Measurements from ENCODE around the gene PRMT7.
A peak's percentile ranks its signal among the peaks of the same experiment; 100 is the strongest.

The PRMT7 gene

DNA sequence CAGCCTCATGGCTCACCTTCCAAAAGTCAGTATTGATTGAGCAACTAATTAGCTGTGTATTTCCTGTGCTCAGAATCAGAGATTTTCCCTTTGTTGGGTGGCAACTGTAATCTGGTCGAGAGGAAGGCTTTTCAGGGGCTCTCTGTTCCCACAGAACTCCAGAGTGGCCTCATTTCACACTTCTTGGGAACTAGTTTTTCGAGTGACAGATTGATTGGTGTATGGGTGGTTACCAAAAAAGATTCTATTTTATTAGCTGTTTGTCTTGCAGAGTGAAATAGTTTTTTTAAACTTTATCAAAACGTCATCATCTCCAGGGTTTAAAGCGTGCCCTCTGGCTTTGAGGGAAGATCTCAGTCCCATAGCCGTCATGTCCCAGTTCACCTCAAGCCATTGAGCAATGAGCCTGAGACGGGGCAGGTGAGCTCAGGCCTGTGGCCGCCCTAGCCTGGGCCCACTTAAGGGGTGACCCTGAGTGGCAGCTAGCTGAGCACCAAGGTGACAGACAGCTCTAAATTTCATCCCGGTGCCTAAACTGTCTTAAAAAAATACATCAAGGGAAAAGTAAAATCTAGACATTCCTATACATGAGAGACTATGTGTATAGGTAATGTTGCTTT lies 84.5 kb downstream of the PRMT7 start:
- Histone ChIP-seq H3K4me2 (ENCODE audit: low read depth, low read length, poor library complexity, severe bottlenecking) (no peak overlapping the region), H3K9me3 (ENCODE audit: insufficient read depth, low read length) (no peaks in the 10 kb centered on the region), H3K27me3 (ENCODE audit: low read length) (no peaks in the 10 kb centered on the region), H4K20me1 (ENCODE audit: low read depth, low read length) (no peaks in the 10 kb centered on the region), H3K79me2 (ENCODE audit: insufficient read depth, low read length) (no peaks in the 10 kb centered on the region), H2AFZ (ENCODE audit: low read depth, low read length, severe bottlenecking) (no peak overlapping the region), H3K9me2 (replicated peaks; ENCODE audit: insufficient read depth, low read length) (no peaks in the 10 kb centered on the region), H3K36me3 (ENCODE audit: low read length) (no peaks in the 10 kb centered on the region), H3K9ac (ENCODE audit: low read length) (no peak overlapping the region), H3K27ac (ENCODE audit: low read depth, low read length) (no peak overlapping the region), H3K4me3 (ENCODE audit: insufficient read depth, low read length, poor library complexity, severe bottlenecking) (no peak overlapping the region), H3F3A (ENCODE audit: insufficient read depth) (no peaks in the 10 kb centered on the region)
- no peak for TF ChIP-seq EZH2phosphoT487 (conservative IDR thresholded peaks at IDR 0.05; ENCODE audit: low read length)
- TF ChIP-seq, protein P1, sequence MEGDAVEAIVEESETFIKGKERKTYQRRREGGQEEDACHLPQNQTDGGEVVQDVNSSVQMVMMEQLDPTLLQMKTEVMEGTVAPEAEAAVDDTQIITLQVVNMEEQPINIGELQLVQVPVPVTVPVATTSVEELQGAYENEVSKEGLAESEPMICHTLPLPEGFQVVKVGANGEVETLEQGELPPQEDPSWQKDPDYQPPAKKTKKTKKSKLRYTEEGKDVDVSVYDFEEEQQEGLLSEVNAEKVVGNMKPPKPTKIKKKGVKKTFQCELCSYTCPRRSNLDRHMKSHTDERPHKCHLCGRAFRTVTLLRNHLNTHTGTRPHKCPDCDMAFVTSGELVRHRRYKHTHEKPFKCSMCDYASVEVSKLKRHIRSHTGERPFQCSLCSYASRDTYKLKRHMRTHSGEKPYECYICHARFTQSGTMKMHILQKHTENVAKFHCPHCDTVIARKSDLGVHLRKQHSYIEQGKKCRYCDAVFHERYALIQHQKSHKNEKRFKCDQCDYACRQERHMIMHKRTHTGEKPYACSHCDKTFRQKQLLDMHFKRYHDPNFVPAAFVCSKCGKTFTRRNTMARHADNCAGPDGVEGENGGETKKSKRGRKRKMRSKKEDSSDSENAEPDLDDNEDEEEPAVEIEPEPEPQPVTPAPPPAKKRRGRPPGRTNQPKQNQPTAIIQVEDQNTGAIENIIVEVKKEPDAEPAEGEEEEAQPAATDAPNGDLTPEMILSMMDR (IDR thresholded peaks at IDR 0.05; ENCODE audit: insufficient read depth, low read length, poor library complexity, severe bottlenecking), result no peak

DNA sequence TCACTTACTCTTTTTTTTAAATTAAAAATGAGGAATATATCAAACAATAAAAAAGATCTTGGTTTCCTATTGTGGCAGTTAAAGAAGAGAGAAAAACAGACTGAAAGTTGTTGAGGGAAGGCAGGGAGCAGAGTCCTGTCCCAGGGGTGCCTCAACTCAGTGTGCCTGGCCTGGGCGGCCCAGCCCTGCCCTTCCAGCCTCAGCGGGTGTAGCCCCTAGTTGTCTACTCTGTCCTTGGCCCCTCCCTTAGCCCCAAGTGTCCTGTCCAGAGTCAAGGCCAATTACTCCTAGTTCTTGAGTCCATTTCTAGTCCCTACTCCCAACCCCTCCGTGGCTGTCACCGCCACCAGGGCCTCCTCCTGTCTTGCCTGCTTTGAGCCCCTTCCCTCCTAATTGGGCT lies 85.0 kb downstream of the PRMT7 start:
- no peaks in the 10 kb centered on the region for H3K9me3 ChIP-seq (ENCODE audit: insufficient read depth, low read length)
- no peak overlapping the region for H3K27ac ChIP-seq (ENCODE audit: low read depth, low read length)
- no peaks in the 10 kb centered on the region for H3K79me2 ChIP-seq (ENCODE audit: insufficient read depth, low read length)
- H3K36me3 ChIP-seq (ENCODE audit: low read length), result no peaks in the 10 kb centered on the region
- no peaks in the 10 kb centered on the region for H3F3A ChIP-seq (ENCODE audit: insufficient read depth)
- no peak overlapping the region for H2AFZ ChIP-seq (ENCODE audit: low read depth, low read length, severe bottlenecking)
- no peak overlapping the region for H3K4me2 ChIP-seq (ENCODE audit: low read depth, low read length, poor library complexity, severe bottlenecking)
- no peaks in the 10 kb centered on the region for H4K20me1 ChIP-seq (ENCODE audit: low read depth, low read length)
- H3K9ac ChIP-seq (ENCODE audit: low read length), result no peak overlapping the region
- H3K9me2 ChIP-seq (replicated peaks; ENCODE audit: insufficient read depth, low read length), result no peaks in the 10 kb centered on the region
- no peaks in the 10 kb centered on the region for H3K27me3 ChIP-seq (ENCODE audit: low read length)
- H3K4me3 ChIP-seq (ENCODE audit: insufficient read depth, low read length, poor library complexity, severe bottlenecking), result no peak overlapping the region
- TF ChIP-seq, protein P1 (IDR thresholded peaks at IDR 0.05; ENCODE audit: insufficient read depth, low read length, poor library complexity, severe bottlenecking), result no peak
- no peak for TF ChIP-seq EZH2phosphoT487 (conservative IDR thresholded peaks at IDR 0.05; ENCODE audit: low read length)

DNA sequence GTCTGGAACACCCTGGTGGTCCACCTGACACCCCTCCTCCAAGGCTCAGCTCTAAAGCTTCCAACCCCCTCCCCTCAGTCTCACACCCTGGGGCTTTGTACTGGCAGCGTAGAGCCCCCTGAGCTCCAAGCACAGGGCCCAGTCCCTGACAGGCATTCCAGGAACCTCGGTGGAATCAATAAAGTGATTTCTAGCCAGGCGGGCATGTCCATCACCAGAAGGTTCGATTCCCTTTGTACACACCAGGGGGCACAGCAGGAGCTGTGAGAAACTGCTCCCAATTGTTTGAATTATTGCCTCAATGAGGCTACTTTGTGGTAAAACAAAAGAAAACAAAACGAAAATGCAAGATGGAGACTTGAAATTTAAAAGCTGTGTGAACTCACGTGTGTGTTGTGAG lies 85.7 kb downstream of the PRMT7 start:
- no peaks in the 10 kb centered on the region for H3K9me2 ChIP-seq (replicated peaks; ENCODE audit: insufficient read depth, low read length)
- no peaks in the 10 kb centered on the region for H3K79me2 ChIP-seq (ENCODE audit: insufficient read depth, low read length)
- no peak overlapping the region for H3K4me2 ChIP-seq (ENCODE audit: low read depth, low read length, poor library complexity, severe bottlenecking)
- no peaks in the 10 kb centered on the region for H4K20me1 ChIP-seq (ENCODE audit: low read depth, low read length)
- no peak overlapping the region for H3K27ac ChIP-seq (ENCODE audit: low read depth, low read length)
- no peak overlapping the region for H2AFZ ChIP-seq (ENCODE audit: low read depth, low read length, severe bottlenecking)
- no peak overlapping the region for H3K4me3 ChIP-seq (ENCODE audit: insufficient read depth, low read length, poor library complexity, severe bottlenecking)
- no peaks in the 10 kb centered on the region for H3K27me3 ChIP-seq (ENCODE audit: low read length)
- H3K9ac ChIP-seq (ENCODE audit: low read length), result no peak overlapping the region
- no peaks in the 10 kb centered on the region for H3K9me3 ChIP-seq (ENCODE audit: insufficient read depth, low read length)
- H3K36me3 ChIP-seq (ENCODE audit: low read length), result no peaks in the 10 kb centered on the region
- no peaks in the 10 kb centered on the region for H3F3A ChIP-seq (ENCODE audit: insufficient read depth)
- TF ChIP-seq EZH2phosphoT487 (conservative IDR thresholded peaks at IDR 0.05; ENCODE audit: low read length), result no peak
- TF ChIP-seq, protein P1 (IDR thresholded peaks at IDR 0.05; ENCODE audit: insufficient read depth, low read length, poor library complexity, severe bottlenecking), result peak; percentile 40
